Fibroblast of mammary gland (primary cell): ENCODE measurements around the gene ARL14EP.

ENCODE experiments used
- DNase-seq: peaks from one replicate; pipeline ENCODE4 v3.0.0-alpha.2; 2010; ENCODE audit warnings: low read depth
- H3K4me3 ChIP-seq: 2 replicates; pipeline ENCODE4 v1.5.1; 2011; ENCODE audit warnings: low read depth, mild to moderate bottlenecking, low read length, moderate library complexity; ENCODE audit not compliant: control insufficient read depth
- TF ChIP-seq, protein P1 (sequence below): conservative IDR thresholded peaks from 2 replicates; pipeline ENCODE4 v1.5.1; 2011; ENCODE audit warnings: low read depth, low read length, inconsistent platforms; ENCODE audit not compliant: control insufficient read depth, insufficient read depth

The ARL14EP gene

DNA sequence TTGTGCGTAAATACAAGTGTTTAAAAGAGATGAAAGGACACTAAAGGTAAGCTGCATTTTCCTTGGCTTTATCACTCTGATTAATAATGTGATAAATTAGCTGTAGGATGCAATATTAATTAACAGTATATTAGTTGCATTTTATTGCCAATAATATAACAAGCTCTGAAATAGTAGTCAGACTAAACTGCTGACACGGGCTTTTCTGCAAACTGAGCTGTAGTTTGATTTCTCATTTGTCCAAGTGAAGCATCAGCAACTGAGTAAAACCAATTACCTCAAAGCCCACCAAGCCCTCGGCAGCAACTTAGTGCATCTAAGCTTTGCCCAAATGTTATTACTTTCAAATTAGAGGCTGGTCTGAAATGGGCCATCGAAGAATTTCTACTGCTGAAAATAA is 33.5 kb downstream of the ARL14EP start:
- DNase-seq = no peak
- TF ChIP-seq, protein P1, sequence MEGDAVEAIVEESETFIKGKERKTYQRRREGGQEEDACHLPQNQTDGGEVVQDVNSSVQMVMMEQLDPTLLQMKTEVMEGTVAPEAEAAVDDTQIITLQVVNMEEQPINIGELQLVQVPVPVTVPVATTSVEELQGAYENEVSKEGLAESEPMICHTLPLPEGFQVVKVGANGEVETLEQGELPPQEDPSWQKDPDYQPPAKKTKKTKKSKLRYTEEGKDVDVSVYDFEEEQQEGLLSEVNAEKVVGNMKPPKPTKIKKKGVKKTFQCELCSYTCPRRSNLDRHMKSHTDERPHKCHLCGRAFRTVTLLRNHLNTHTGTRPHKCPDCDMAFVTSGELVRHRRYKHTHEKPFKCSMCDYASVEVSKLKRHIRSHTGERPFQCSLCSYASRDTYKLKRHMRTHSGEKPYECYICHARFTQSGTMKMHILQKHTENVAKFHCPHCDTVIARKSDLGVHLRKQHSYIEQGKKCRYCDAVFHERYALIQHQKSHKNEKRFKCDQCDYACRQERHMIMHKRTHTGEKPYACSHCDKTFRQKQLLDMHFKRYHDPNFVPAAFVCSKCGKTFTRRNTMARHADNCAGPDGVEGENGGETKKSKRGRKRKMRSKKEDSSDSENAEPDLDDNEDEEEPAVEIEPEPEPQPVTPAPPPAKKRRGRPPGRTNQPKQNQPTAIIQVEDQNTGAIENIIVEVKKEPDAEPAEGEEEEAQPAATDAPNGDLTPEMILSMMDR = no peak
- H3K4me3 ChIP-seq = no peak overlapping the region

DNA sequence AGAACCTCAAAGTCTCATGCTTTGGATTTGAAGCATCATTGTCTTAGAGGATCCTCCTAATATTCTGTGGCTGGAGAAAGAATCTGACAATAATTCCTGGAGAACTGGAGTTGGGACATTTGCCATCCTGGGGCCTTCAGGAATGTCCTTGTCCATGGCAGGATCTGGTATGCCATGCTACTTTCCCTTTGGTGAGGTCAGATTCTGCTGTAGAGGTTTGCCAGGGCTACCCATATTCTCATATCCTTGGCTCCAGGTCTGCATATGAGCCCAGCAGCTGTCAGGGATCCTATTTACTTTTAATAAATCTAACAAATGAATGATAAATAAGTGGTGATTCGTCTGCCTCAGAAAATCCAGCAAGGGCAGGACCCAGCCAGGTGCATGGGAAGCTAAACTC is 35.0 kb downstream of the ARL14EP start:
- TF ChIP-seq, protein P1 = no peak
- DNase-seq = no peak
- H3K4me3 ChIP-seq = no peak overlapping the region

DNA sequence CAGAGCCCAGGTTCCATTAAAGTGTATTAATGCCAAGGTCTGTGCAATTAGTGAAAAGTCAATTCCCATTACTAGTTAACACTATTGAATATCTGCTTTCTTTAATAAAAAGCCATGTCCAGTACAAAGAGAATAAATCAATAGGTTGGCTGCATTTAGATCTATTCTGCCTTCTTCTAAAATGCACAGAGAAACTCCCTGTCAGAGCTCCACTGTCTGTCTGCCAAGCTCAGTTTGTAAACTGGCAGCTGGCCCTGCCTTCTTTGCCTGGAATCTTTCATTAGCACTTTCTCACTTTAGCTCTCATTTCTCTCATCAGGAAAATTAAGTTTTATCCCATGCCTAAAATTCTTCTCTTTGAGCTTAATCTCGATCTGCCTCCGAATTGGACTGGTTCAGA is 35.6 kb downstream of the ARL14EP start:
- no peak for DNase-seq
- TF ChIP-seq, protein P1 = no peak
- no peak overlapping the region for H3K4me3 ChIP-seq

DNA sequence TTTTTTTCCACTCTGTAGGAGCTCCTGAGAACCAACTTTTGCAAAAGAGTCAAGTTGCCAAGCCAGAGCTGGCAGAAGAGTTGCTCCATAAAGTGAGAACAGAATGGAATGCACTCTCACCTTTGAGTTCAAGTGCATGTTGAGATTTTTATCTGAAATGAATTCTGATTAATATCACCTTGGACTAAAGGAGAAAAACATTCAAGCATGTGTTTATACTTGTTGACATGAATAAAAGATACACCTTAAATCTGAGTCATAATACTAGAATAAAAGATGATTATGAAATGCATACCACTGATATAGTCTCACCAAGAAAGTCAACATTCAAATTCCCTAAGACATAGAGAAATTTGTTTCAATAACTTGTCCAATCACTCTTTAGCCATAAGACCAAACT is 37.8 kb downstream of the ARL14EP start:
- H3K4me3 ChIP-seq = no peak overlapping the region
- TF ChIP-seq, protein P1 = no peak
- DNase-seq = no peak

DNA sequence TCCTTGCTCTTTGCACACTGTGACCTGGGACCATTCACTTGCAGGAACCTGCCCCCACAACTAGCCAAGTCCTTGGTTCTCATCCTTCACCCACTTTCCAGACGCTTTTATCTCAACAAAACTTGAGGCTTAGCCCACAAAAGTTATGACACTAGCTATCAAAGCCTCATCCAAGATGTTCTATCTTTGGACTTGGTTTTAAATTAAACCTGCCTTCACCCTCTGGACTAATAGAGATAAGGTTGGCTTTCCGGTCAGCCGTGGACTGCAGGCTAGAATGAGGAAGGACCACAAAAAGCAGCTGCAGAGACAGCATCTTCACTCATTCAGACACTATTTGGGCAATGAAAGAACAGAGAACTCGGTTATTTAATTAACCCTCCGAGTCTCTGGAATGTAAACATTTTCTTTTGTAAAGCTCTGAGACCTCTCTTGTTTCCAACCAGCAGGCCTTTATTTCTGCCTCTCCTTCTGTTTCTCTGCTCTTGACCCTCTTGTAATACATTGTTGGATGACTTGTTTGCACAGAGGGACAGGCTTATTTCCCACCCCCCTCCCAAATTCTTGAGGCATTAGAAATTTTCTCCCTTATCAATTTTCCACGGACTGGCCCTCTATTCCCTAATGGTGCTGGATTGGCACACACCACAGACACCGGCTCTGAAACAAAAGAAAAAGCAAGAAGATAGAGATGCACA is 41.4 kb downstream of the ARL14EP start:
- no peak for DNase-seq
- no peak overlapping the region for H3K4me3 ChIP-seq
- TF ChIP-seq, protein P1 = no peak

DNA sequence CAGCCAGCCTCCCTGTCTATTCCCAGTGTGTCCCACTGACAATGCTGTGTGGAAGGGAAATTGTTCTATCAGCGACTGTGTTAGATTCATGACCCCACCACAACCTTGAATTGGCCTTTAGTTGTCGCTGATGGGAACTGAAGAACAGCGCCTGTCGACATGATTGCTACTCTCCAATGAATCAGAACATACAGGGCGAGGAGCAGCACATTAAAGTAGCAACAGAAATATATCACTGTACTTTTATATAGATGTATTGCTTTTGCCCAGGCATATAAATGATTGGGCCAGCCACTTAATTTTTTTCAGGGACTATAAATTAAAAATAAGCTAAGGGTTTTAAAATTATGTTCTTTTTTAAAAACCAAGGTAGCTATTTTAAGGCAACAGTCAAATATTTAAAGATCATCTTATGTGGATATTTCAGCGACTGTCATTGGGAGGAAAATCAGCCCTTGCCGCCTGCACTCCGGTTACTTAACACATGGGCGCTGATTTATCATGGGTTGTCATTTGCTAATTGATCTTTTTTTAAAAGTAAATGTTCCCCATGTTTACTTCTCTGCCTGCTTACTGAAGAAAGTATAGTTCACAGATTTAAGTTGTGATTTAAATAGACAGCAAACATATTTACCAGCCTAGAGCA is 42.1 kb downstream of the ARL14EP start:
- H3K4me3 ChIP-seq = no peak overlapping the region
- no peak for DNase-seq
- TF ChIP-seq, protein P1 = no peak
